Left ventricle myocardium superior (tissue), 1 donor: ENCODE measurements around the gene SAMD8. TPM values are rescaled to one million over a fixed set of nuclear protein-coding genes. Genes with fewer than 3 reads are reported as not detected.
"Not testable (repeated sequence)": the region's sequence is repeated elsewhere in the genome, so short reads cannot be mapped to it uniquely, and the experiment has no call there.

ENCODE experiments used
- ATAC-seq: fragments of 200-7000 bp; cut with Tn5 transposase; one replicate; pipeline ENCODE4 v1.9.1; 2020; ENCODE audit warnings: mild to moderate bottlenecking, moderate library complexity
- DNase-seq: peaks from one replicate; pipeline ENCODE4 v3.0.0-alpha.2; 2020
- intact Hi-C: fragments of 100-400 bp; cut with micrococcal nuclease; formaldehyde crosslinking; loops from one replicate; pipeline ENCODE4 v1.11.0; 2022
- total RNA-seq: library from RNA; stranded (reverse); fragmentation: NEBNext Ultra II Directional; extraction: Animal tissue kit (Norgen Biotek cat#: 25700); gene quantifications from one replicate; pipeline ENCODE4 v1.2.1, GENCODE V29; 2021
- donor health status: DM: no; HTN: yes; CAD: no; lungs with severe emphysema.

Gene SAMD8
- total RNA-seq, 1 donor from 2014 or later: 23.1 TPM

DNA sequence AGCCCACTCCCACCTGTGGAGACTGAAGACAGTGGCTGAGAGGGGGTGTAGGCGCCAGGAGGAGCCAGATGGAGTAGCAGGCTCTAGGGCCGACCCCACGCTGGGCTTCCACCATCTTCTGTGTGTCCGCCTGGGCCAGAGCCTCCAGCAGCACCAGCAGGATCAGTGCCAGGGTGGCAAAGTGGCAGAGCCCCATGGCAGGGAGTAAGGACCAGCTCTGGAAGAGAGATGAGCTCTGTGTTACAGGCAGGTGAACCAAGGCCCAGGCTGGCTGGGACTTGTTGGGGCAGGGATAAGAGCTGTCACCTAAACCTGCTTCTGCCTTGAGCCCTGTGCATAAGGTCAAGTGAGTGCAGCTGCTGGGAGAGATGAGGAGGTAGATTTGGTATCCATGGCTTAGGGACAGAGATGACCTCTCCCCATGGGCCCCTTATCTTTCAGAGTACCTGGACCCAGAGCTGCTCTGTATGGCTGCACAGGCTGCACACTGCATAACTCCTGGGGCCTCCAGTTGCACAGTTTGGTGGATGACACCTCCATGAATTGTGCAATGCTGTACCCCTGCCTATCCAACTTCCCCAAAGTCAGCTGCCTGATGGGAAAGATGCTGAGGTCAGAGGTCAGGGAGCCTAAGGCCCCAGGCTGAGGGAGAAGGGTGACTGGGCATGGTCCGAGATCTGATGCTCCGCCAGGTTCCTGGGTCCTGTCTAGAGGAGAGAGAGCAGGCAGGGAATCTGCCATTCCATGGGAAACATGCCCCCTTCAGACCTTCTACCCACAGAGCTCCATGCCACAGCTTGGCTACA, 7.4 kb upstream of the SAMD8 start:
- ATAC-seq (no peak), DNase-seq (no peak)
- intact Hi-C loops: loop anchor here (10.0 kb wide), 1 partner anchor 839 kb away; no protein-coding TSS in a partner anchor

DNA sequence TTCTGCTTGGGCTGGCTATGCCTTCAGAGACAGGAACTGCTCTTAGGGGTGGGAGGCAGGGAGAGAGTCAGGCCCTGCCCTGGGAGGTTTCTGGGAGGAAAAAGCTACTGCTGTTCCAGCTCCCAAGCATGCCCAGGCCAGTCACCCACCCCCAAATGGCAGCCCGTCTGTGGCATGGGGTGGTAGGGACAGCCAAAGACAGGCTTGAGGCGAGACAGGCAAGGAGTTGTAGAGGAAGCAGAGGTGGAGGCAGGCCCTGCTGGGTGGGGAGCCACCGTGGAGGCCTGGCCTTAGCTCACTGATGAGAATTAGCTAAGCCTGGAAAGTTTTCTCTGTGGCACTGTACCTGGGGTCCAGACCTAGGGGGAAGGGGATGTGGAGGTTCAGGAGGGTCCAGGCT, 6.6 kb upstream of the SAMD8 start:
- no peak for DNase-seq
- ATAC-seq: no peak
- intact Hi-C loops: loop anchor here (10.0 kb wide), 1 partner anchor 840 kb away; no protein-coding TSS in a partner anchor

- intact Hi-C loops: loop anchor here (10.0 kb wide), 1 partner anchor 841 kb away; no protein-coding TSS in a partner anchor
- ATAC-seq: no peak
- DNase-seq: no peak
These were observed 5.8 kb upstream of the SAMD8 start for GRCh38 chr10:75105576-75106197.

DNA sequence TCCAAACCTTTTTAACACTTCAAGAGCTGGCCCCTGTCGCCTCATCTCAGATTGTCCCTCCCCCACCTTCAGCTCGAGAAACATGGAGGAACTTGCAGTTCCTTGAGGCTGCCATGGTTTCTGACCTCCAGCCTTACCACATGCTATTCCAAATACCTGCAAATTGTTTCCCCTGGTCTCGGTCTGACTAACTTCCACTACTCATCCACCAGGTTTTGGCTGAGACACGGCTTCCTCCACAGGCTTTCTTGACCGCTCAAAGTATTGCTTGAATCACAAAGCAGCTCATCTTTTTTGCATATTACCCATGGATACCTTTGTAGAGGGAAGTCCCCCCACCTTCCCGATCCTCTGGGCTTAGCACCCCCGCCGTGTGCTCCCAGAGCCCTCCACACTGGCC, 5.2 kb upstream of the SAMD8 start:
- intact Hi-C loops: loop anchor here (10.0 kb wide), 1 partner anchor 841 kb away; no protein-coding TSS in a partner anchor
- DNase-seq (no peak), ATAC-seq (no peak)

- DNase-seq, ATAC-seq: not testable (repeated sequence)
- intact Hi-C loops: loop anchor here (10.0 kb wide), 1 partner anchor 842 kb away; no protein-coding TSS in a partner anchor
These were observed 4.6 kb upstream of the SAMD8 start for GRCh38 chr10:75106891-75107290.

GRCh38 chr10:75107756-75108683, 3.4 kb upstream of the SAMD8 start:
- no peak for DNase-seq
- intact Hi-C loops: loop anchor here (10.0 kb wide), 1 partner anchor 843 kb away; no protein-coding TSS in a partner anchor
- no peak for ATAC-seq

DNA sequence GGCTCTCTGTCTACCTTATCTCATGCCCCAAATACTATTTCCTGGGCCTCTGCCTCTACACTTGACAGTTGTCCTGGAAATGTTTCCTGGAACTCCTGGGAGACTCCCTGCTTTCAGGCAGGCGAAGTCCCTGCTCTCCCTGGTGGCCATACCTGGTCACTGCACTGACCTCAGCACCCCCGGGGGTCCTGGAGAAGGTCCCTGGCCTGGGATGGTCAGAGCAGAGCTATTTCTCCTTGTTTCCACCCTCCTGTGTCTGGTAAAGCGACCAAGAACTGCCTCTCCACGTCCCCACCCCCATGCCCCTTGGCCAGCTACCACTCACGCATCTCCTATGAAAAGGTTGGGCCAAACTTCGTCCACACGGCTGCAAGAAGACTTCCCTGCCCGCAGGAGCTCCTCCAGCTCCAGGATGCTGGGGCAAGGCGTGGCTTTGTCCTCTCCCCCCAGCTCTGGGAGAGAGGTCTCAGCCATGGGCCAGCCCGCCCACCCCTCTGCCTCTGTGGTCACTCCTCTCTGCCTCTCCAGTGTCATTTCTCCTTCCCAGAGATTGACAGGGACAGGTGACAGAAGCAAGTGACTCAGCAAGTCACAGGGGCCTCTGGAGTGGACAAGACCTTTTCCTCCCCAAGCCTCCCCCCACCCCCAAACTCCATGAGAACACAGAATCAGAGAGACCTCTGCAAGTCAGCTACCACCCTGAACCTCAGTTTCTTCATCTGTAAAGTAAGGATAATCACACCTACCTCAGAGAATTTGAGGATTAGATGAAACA, 2.6 kb upstream of the SAMD8 start:
- DNase-seq: peak; percentile 39
- intact Hi-C loops: loop anchor here (10.0 kb wide), 1 partner anchor 844 kb away; no protein-coding TSS in a partner anchor
- ATAC-seq: no peak

- DNase-seq: no peak
- ATAC-seq: no peak
- intact Hi-C loops: loop anchor here (10.0 kb wide), 1 partner anchor 845 kb away; no protein-coding TSS in a partner anchor
These were observed 2.0 kb upstream of the SAMD8 start for GRCh38 chr10:75109459-75109778.

DNA sequence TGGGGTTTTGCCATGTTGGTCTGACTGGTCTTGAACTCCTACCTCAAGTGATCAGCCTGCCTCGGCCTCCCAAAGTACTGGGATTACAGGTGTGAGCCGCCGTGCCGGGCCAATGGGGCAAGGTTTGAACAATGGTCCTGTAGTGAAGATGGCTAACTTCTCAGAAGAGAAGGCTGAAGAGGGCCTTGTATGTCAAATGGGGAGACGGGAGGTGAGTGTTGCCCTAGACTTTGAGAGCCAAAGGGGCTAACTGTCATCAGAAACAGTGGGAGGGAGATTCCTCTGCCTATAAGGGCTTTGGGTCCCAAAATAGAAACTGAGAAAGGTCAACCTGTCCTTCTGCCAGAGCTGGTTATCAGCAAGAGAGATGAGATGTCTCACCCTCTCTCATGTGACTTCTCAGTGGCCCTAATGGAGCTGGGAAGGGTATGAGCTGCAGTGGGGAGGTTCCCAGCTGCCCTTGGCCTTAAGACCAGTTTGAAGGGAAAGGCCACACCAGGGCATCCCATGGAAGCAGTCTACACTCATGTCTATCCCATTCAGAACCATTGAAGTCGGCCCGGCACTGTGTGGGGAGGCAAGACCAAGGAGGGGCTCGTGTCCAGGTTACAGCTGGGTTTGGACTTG, 1.3 kb upstream of the SAMD8 start:
- ATAC-seq (peak; percentile 41), DNase-seq (no peak)
- intact Hi-C loops: loop anchor here (10.0 kb wide), 1 partner anchor 115 kb away; no protein-coding TSS in a partner anchor

DNA sequence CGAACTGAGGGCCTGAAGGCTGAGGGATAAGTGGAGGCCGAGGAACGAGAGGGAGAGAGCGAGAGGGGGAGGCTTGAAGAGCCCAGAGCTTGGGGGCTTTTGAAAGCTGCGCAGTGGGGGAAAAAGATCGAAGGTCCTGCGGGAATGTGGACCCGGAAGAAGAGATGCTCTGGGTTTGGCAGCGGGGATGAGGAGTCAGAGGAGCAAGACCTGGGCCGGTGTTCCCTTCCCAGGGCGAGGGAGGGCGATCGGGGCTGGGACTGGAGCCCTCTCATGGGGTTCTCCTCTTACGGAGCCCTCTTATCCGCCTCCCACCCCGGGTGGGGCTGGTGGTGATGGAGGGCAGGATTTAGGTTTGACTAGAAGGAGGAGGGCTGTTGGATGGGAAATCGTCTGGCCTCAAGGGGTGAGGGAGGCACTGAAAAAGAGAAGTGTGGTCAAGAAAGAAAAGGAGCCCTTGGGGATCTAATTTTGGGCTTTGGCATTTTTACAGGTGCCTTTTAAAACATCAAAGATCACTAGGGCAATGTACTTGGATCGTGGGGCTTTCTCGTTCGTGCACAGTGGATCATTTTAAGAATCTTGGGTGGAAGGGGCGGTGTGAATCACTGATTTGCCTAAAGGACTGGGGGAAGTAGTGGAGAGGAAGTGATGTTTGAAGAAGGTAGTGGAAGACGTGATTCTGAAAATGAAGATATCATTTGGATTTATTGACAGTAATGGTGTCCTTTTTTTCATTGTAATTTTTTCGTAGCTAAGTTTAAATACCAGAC, 637 bp downstream of the SAMD8 start:
- DNase-seq (peak; percentile 63), ATAC-seq (peak; percentile 41)

GRCh38 chr10:75115137-75115536, 3.7 kb downstream of the SAMD8 start:
- no peak for ATAC-seq
- no peak for DNase-seq
- intact Hi-C loops: loop anchor here (10.0 kb wide), 1 partner anchor 110 kb away; no protein-coding TSS in a partner anchor

More for the DNA sequence above, 637 bp downstream of the SAMD8 start:
- intact Hi-C loops: loop anchor here (10.0 kb wide), 1 partner anchor 113 kb away; no protein-coding TSS in a partner anchor

DNA sequence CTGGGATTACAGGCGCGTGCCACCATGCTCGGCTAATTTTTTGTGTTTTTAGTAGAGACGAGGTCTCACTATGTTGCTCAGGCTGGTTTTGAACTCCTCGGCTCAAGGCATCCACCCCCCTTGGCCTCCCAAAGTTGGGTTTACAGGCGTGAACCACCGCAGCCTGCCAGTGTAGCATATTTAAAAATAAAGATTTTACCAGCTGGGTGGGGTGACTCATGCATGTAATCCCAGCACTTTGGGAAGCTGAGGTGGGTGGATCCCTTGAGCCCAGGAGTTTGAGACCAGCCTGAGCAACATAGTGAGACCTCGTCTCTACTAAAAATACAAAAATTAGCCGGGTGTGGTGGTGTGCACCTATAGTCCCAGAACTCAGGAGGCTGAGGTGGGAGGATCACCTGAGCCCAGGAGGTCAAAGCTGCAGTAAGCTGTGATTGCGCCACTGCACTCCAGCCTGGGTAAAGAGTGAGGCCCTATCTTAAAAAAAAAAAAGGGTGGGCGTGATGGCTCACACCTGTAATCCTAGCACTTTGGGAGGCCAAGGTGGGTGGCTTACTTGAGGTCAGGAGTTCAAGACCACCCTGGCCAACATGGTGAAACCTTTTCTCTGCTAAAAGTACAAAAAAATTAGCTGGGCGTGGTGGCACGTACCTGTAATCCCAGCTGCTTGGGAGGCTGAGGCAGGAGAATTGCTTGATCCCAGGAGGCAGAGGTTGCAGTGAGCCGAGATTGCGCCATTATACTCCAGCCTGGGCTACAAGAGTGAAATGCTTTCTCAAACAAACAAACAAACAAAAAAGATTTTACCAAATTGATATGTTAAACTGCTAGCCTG, 5.7 kb downstream of the SAMD8 start:
- intact Hi-C loops: loop anchor here (10.0 kb wide), 1 partner anchor 108 kb away; no protein-coding TSS in a partner anchor
- not testable (repeated sequence) for ATAC-seq

GRCh38 chr10:75117995-75118394, 6.5 kb downstream of the SAMD8 start:
- no peak for DNase-seq
- no peak for ATAC-seq
- intact Hi-C loops: loop anchor here (10.0 kb wide), 1 partner anchor 107 kb away; no protein-coding TSS in a partner anchor

More for the DNA sequence above, 5.7 kb downstream of the SAMD8 start:
- DNase-seq: not testable (repeated sequence)

- not testable (repeated sequence) for DNase-seq, ATAC-seq
- intact Hi-C loops: loop anchor here (10.0 kb wide), 1 partner anchor 105 kb away; no protein-coding TSS in a partner anchor
These were observed 8.1 kb downstream of the SAMD8 start for GRCh38 chr10:75119444-75120066.

DNA sequence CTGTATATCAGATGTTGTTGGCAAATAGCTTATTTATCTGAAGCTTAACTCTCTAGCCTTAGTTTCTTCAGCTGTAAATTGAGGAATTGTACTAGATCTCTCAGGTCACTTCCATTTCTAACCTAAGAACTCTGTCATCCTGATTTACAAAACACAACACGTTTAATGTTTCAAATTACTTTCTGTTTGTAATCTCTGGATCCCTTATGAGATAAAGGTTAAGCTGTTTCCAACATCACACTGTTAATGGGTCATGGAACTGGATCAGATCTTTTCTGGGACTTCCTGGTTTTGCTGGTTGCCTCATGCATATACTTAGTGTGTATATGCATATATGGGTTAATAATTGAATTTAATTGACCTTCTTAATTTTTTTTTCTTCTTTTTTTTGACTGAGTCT, 9.9 kb downstream of the SAMD8 start:
- ATAC-seq: no peak
- no peak for DNase-seq
- intact Hi-C loops: no loop called here
